Anterior cingulate cortex (tissue), 58 donors: ENCODE results near the gene DCTD.

Experiments used
- DNase-seq, 58 donors: peaks; one replicate each; lab custom pipeline; 2025; lab: John Stamatoyannopoulos, UW

The DCTD gene

GRCh38 chr4:182895791-182896292 is 21.3 kb downstream of the DCTD start:
- no peak for DNase-seq

GRCh38 chr4:182894681-182895275 is 22.4 kb downstream of the DCTD start:
- DNase-seq: no peak

- peak in 2 of 58 donors; percentile 13 to 19 for DNase-seq
These were observed 23.6 kb downstream of the DCTD start for GRCh38 chr4:182893474-182894080.

- DNase-seq: no peak
These were observed 24.1 kb downstream of the DCTD start for GRCh38 chr4:182893047-182893446.

DNA sequence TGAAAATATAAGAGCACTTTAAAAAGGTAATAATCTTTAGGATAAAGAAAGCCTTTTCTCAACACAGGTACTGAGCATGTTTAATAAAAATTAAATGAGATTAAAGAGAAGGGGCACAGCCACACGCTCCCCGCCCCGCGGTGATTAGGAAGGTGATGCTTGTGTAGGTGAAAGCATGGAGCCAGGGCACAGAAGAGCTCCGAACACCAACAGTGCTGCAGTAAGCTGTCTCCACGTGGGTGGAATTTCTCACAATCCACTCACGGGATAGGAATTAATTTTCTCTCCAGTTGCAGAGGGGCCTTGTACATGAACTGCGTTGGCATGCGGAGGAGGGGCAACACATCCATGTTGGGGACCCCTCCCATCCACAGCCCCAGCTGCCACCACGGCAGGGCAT is 27.0 kb downstream of the DCTD start:
- DNase-seq: no peak

DNA sequence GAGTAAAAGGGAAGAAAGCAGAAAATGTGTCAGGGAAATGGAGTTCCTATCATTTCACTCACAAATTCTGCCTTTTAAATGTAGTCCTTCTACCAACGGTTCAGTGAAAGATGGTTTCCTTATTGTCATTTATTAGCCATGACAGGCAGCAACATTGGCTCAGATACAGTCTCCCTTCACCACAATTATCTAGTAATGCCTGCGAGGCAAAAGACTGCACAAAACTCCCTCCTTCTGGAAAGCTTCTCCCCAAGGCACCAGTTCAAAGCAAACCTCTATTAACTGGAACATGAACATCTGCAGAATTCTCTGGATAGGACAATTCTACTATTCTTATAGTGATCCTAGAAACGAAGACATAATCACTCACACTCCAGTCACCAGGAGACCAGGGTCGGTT is 28.3 kb downstream of the DCTD start:
- DNase-seq: no peak

DNA sequence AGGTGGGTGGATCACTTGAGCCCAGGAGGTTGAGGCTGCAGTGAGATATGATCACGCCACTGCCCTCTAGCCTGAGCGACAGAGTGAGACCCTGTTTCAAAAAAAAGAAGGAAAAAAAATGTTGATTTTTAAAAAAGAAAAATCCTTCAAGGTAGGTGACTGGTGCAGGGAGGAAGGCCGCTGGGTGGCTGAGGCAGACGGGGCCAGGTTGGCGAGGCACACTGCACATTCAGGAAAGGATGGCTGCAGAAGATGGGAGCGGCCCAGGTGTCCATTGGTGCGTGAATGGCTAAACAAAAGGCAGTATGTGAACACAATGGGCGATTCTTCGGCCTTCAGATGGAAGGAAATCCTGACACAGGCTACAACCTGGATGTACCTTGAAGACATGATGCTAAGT is 30.4 kb downstream of the DCTD start:
- DNase-seq: no peak

DNA sequence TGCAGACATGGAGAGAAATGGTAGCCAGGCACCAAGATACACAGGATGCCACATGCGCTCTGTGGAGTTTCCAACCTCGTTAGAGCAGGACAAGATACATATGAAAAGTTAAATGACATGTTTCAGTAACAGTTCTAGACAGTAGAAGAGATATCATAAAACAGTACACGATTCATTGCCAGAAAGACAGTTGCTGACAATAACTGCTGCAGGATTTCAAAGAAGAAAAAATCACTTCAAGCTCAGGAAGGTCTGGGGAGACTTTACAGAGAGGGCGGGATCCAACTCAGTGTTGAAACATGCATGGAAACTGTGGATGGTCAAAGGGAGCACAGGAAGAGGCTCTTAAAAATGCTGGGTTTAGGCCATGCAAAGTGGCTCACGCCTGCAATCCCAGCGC is 31.0 kb downstream of the DCTD start:
- DNase-seq: no peak

- no peak for DNase-seq
These were observed 31.5 kb downstream of the DCTD start for GRCh38 chr4:182885738-182886077.

DNA sequence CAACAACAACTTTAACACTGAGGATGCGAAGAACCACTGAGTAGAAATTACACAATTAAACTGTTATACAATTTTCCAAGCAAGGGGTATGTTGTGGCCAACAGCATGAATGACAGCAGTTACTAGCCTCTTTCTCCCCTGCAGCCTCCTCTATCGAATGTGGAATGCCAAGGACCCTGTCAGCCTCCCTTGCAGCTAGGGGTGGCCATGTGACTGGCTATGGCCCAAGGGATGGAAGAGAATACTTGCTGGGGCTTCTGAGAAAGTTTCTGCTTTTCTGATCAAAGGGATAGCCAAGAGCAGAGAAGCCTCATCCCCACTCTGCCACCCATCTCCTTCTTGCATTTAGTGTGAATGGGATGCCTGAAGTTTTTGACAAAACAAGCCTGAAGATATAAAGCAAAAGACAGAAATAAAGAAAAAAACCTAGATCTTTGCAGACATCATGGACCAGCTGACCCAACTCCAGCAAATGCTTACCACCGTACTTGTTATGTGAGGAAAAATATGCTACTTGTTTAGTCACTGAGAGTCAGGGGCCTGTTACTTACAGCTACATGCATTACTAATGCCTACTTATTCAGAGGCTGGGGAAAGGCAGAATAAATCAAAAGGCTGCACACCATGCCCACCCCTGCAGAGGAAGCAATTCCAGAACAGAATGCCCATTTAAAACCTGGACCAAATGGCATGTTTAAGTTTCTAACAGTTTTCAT is 32.0 kb downstream of the DCTD start:
- no peak for DNase-seq

DNA sequence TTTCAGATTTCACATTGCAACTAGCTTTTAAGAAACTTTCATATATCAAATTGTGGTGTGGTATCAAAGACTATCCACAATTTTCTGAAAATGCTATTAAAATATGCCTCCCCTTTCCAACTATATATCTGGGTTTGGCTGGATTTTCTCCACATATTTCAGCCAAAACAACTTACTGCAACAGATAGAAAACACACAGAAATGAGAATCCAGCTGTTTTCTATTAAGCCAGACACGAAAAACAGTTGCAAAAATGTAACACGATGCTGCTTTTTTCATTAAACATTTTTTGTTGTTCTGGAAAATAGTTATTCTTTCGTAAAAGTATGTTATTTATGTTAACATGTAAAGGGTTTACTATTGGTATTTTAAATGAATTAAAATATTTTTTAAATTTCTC is 33.1 kb downstream of the DCTD start:
- DNase-seq: no peak

- no peak for DNase-seq
These were observed 33.8 kb downstream of the DCTD start for GRCh38 chr4:182883351-182883750.

DNA sequence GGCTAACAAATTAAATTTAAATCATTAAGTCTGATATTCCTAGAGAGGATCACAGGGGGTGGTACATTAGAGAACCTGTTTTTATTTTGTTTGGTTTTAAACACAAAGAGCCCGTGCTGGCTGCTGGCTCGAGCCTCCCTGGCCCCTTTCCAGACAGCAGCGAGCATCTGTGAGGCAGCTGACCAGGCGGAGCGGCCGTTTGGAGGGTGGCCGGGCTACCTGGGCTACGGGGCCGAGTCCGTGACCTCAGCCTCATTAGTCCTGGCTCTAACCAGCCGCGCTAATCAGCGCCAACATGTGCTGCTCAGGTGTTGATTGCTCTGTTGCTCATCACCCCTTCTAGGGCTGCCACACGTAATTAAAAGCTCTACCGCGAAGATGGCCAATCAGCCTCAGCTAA is 35.3 kb downstream of the DCTD start:
- DNase-seq: peak in 2 of 58 donors; percentile 8 to 19

DNA sequence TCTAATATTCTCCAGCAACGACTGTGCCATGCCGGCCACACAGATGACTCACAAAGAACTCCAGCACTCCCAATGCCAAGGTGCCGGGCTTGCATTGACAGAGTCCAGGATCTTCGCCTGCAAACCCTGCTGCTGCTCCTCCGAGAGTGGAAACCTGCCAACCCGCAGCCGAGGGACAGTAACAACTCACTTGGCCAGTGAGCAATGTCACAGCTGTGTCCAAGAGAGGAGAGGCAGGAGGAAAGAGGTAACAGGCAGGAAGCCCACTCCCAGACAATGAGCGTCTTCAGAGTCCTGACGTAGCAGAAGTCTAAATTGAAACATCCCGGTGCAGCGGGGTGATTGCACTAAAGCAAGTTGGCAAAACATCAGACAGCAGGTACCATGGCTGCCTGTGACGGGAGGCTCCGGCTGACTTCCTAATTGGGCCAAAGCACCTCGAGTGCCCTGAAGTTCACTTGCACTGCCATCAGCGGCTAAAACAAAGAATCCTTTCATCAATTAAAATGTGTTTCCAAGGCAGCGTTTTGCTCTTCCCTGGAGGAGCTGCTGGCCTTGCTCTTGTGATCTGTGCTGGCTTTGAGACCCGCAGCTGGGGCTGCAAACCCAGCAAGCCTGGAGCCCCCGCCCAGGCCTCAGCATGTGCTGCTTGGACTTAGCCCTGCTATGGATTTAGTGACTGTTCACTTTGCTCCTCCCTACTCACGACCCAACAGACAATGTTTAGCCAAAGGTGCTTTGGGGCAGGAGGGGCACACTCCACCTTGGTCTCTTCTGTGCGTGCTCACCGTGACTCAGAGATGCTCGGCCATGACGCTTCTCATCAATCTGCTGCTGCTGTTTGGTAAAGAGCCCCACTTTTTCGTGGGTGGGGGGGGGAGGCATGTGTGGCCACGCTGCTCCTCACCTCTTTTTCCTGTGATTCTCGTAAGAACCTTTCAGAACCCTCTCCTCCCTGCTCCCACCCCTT is 36.5 kb downstream of the DCTD start:
- peak in 15 of 58 donors; percentile 3 to 78 (median 24) for DNase-seq

- DNase-seq: no peak
These were observed 37.3 kb downstream of the DCTD start for GRCh38 chr4:182879913-182880312.

- DNase-seq: no peak
These were observed 38.3 kb downstream of the DCTD start for GRCh38 chr4:182878633-182879495.

DNA sequence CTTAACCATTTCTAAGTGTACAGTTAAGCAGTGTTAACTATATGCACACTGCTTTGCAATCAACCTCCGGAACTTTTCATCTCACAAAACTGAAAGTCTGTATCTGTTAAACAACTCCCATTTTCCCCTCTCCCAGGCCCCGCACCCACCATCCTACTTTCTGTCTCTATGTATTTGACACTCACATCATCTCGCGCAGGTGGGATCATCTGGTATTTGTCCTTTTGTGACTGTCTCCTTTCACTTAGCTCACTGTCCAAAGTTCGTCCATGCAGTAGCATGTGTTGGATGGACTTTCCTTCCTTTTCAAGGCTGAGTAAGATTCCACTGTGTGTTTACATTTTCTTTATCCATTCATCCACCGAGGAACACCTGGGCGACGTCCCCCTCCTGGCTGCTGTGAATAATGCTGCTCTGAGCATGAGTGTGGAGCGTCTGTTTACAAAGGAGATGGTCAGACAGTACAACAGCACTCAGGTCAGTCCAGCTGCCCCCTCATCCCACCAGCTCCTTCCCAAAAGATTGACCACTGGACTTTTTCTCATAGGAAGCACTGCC is 39.8 kb downstream of the DCTD start:
- no peak for DNase-seq

GRCh38 chr4:182876427-182876826 is 40.8 kb downstream of the DCTD start:
- DNase-seq: no peak
